SK-N-SH treated with all-trans-retinoic acid at 6 μM for 48 hours (cell line): ENCODE measurements around the gene ZNF208.

Experiments used
- ATAC-seq: fragments of 200-7000 bp; cut with Tn5 transposase; 3 replicates; pipeline ENCODE4 v1.9.1; 2020; ENCODE audit warnings: mild to moderate bottlenecking, moderate library complexity
- ARNTL ChIP-seq: fragments of 450-650 bp; formaldehyde crosslinking; IDR thresholded peaks from 2 replicates; pipeline ENCODE4 v1.5.0; 2020; ENCODE audit warnings: low read depth, mild to moderate bottlenecking, moderate library complexity, borderline replicate concordance
- BACH2 ChIP-seq: fragments of 250-450 bp; sonication (Bioruptor Pico); IDR thresholded peaks from 2 replicates; pipeline ENCODE4 v1.9.0; 2021; ENCODE audit warnings: mild to moderate bottlenecking, borderline replicate concordance
- CSDC2 ChIP-seq: fragments of 250-450 bp; sonication (Bioruptor Pico); IDR thresholded peaks from 2 replicates; pipeline ENCODE4 v1.5.0; 2020; ENCODE audit warnings: mild to moderate bottlenecking, moderate library complexity
- GLIS3 ChIP-seq: fragments of 250-450 bp; sonication (Bioruptor Pico); IDR thresholded peaks from 2 replicates; pipeline ENCODE4 v1.5.0; 2020; ENCODE audit warnings: mild to moderate bottlenecking, moderate library complexity
- ISL1 ChIP-seq: fragments of 250-450 bp; sonication (Bioruptor Pico); IDR thresholded peaks from 2 replicates; pipeline ENCODE4 v2.1.2; 2022; ENCODE audit warnings: mild to moderate bottlenecking, moderate library complexity
- OSR1 ChIP-seq: fragments of 250-450 bp; sonication (Bioruptor Pico); IDR thresholded peaks from 2 replicates; pipeline ENCODE4 v1.8.0; 2022; ENCODE audit warnings: moderate library complexity, mild to moderate bottlenecking, inconsistent platforms
- PPARA ChIP-seq: fragments of 250-450 bp; sonication (Bioruptor Pico); IDR thresholded peaks from 2 replicates; pipeline ENCODE4 v1.5.0; 2020; ENCODE audit warnings: mild to moderate bottlenecking, borderline replicate concordance
- SNAI2 ChIP-seq: fragments of 250-450 bp; sonication (Bioruptor Pico); IDR thresholded peaks from 2 replicates; pipeline ENCODE4 v1.5.0; 2020; ENCODE audit warnings: mild to moderate bottlenecking, moderate library complexity
- TCF4 ChIP-seq: fragments of 250-450 bp; sonication (Bioruptor Pico); IDR thresholded peaks from 2 replicates; pipeline ENCODE4 v1.8.0; 2021; ENCODE audit warnings: mild to moderate bottlenecking, moderate library complexity, borderline replicate concordance
- TOX ChIP-seq: fragments of 250-450 bp; sonication (Bioruptor Pico); IDR thresholded peaks from 2 replicates; pipeline ENCODE4 v1.8.0; 2021; ENCODE audit warnings: mild to moderate bottlenecking, moderate library complexity, borderline replicate concordance
- ZC3H10 ChIP-seq: fragments of 250-450 bp; sonication (Bioruptor Pico); IDR thresholded peaks from 2 replicates; pipeline ENCODE4 v1.5.1; 2021; ENCODE audit warnings: mild to moderate bottlenecking, moderate library complexity
- ZFP3 ChIP-seq: fragments of 250-450 bp; sonication (Bioruptor Pico); IDR thresholded peaks from 2 replicates; pipeline ENCODE4 v1.5.0; 2020; ENCODE audit warnings: mild to moderate bottlenecking, moderate library complexity
- ZFP30 ChIP-seq: fragments of 450-650 bp; formaldehyde crosslinking; IDR thresholded peaks from 2 replicates; pipeline ENCODE4 v1.5.0; 2022; ENCODE audit warnings: mild to moderate bottlenecking, moderate library complexity
- ZNF8 ChIP-seq: fragments of 450-650 bp; formaldehyde crosslinking; IDR thresholded peaks from 2 replicates; pipeline ENCODE4 v1.5.0; 2020; ENCODE audit warnings: mild to moderate bottlenecking, moderate library complexity
- TF ChIP-seq, protein P1 (sequence below): fragments of 250-450 bp; sonication (Bioruptor Pico); IDR thresholded peaks from 2 replicates; pipeline ENCODE4 v1.8.0; 2020; ENCODE audit warnings: mild to moderate bottlenecking, moderate library complexity, borderline replicate concordance
- TF ChIP-seq, protein P2 (sequence below): fragments of 250-450 bp; sonication (Bioruptor Pico); IDR thresholded peaks from 2 replicates; pipeline ENCODE4 v1.5.1; 2021; ENCODE audit warnings: mild to moderate bottlenecking, moderate library complexity
- TF ChIP-seq, protein P3 (sequence below): fragments of 250-450 bp; sonication (Bioruptor Pico); IDR thresholded peaks from 2 replicates; pipeline ENCODE4 v1.5.1; 2020; ENCODE audit warnings: low read depth, mild to moderate bottlenecking, moderate library complexity
- TF ChIP-seq, protein P4 (sequence below): fragments of 250-450 bp; sonication (Bioruptor Pico); IDR thresholded peaks from 2 replicates; pipeline ENCODE4 v1.8.0; 2021; ENCODE audit warnings: low read depth, mild to moderate bottlenecking, moderate library complexity, borderline replicate concordance

ZNF208 gene

DNA sequence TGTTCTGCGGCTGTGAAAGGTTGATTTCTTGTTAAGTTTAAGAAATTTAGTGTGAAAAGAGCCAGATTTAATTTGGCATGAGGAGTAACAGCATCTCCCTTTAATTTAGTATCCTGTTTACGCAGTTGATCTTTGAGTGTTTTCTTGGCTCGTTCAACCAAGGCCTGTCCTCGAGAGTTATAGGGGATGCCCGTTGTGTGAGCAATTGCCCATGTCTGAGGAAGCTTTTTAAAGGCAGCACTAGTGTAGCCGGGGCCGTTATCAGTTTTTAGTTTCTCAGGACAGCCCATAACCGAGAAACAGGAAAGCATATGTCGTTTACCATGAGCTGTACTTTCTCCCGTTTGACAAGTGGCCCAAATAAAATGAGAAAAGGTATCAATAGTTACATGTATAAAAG, 127.2 kb downstream of the ZNF208 start:
- ATAC-seq: no peak
- no peak for TF ChIP-seq BACH2
- no peak for TF ChIP-seq PPARA (CRISPR knock-in tag)
- TF ChIP-seq ZFP3: no peak
- no peak for TF ChIP-seq ZFP30 (CRISPR knock-in tag)
- TF ChIP-seq ARNTL (CRISPR knock-in tag): no peak
- no peak for TF ChIP-seq ZNF8 (CRISPR knock-in tag)
- no peak for TF ChIP-seq ZC3H10 (CRISPR knock-in tag)
- TF ChIP-seq, protein P1, sequence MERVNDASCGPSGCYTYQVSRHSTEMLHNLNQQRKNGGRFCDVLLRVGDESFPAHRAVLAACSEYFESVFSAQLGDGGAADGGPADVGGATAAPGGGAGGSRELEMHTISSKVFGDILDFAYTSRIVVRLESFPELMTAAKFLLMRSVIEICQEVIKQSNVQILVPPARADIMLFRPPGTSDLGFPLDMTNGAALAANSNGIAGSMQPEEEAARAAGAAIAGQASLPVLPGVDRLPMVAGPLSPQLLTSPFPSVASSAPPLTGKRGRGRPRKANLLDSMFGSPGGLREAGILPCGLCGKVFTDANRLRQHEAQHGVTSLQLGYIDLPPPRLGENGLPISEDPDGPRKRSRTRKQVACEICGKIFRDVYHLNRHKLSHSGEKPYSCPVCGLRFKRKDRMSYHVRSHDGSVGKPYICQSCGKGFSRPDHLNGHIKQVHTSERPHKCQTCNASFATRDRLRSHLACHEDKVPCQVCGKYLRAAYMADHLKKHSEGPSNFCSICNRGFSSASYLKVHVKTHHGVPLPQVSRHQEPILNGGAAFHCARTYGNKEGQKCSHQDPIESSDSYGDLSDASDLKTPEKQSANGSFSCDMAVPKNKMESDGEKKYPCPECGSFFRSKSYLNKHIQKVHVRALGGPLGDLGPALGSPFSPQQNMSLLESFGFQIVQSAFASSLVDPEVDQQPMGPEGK (CRISPR knock-in tag): no peak
- no peak for TF ChIP-seq SNAI2 (CRISPR knock-in tag)
- TF ChIP-seq GLIS3 (CRISPR knock-in tag): no peak
- no peak for TF ChIP-seq ISL1
- TF ChIP-seq, protein P2, sequence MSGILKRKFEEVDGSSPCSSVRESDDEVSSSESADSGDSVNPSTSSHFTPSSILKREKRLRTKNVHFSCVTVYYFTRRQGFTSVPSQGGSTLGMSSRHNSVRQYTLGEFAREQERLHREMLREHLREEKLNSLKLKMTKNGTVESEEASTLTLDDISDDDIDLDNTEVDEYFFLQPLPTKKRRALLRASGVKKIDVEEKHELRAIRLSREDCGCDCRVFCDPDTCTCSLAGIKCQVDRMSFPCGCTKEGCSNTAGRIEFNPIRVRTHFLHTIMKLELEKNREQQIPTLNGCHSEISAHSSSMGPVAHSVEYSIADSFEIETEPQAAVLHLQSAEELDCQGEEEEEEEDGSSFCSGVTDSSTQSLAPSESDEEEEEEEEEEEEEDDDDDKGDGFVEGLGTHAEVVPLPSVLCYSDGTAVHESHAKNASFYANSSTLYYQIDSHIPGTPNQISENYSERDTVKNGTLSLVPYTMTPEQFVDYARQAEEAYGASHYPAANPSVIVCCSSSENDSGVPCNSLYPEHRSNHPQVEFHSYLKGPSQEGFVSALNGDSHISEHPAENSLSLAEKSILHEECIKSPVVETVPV (CRISPR knock-in tag): no peak
- no peak for TF ChIP-seq CSDC2 (CRISPR knock-in tag)
- no peak for TF ChIP-seq TOX (CRISPR knock-in tag)
- TF ChIP-seq, protein P3, sequence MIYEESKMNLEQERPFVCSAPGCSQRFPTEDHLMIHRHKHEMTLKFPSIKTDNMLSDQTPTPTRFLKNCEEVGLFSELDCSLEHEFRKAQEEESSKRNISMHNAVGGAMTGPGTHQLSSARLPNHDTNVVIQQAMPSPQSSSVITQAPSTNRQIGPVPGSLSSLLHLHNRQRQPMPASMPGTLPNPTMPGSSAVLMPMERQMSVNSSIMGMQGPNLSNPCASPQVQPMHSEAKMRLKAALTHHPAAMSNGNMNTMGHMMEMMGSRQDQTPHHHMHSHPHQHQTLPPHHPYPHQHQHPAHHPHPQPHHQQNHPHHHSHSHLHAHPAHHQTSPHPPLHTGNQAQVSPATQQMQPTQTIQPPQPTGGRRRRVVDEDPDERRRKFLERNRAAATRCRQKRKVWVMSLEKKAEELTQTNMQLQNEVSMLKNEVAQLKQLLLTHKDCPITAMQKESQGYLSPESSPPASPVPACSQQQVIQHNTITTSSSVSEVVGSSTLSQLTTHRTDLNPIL (CRISPR knock-in tag): no peak
- no peak for TF ChIP-seq OSR1 (CRISPR knock-in tag)
- no peak for TF ChIP-seq TCF4 (CRISPR knock-in tag)
- TF ChIP-seq, protein P4, sequence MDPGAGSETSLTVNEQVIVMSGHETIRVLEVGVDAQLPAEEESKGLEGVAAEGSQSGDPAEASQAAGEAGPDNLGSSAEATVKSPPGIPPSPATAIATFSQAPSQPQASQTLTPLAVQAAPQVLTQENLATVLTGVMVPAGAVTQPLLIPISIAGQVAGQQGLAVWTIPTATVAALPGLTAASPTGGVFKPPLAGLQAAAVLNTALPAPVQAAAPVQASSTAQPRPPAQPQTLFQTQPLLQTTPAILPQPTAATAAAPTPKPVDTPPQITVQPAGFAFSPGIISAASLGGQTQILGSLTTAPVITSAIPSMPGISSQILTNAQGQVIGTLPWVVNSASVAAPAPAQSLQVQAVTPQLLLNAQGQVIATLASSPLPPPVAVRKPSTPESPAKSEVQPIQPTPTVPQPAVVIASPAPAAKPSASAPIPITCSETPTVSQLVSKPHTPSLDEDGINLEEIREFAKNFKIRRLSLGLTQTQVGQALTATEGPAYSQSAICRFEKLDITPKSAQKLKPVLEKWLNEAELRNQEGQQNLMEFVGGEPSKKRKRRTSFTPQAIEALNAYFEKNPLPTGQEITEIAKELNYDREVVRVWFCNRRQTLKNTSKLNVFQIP: no peak
